HCT116 (cell line): ENCODE measurements around the gene SOWAHC. TPM values are rescaled to one million over a fixed set of nuclear protein-coding genes. Genes with fewer than 3 reads are reported as not detected.

Source experiments
- ATAC-seq: fragments of 200-7000 bp; cut with Tn5 transposase; 2 replicates; pipeline ENCODE4 v1.9.1; 2020; ENCODE audit warnings: mild to moderate bottlenecking, moderate library complexity
- BruUV-seq: library from RNA; stranded (reverse); fragments of 400-500 nt; replicated peaks from 2 replicates; lab custom pipeline; 2021; lab: Mats Ljungman, UMichigan
- CTCF ChIA-PET: fragments of 300-600 bp; sonication (Branson Sonifier 250); formaldehyde crosslinking; loops from one replicate; lab custom pipeline; 2021; ENCODE audit warnings: antibody characterized with exemption; lab: Charles Lee
- POLR2A ChIA-PET: fragments of 300-600, 350-600 bp; sonication (Branson Sonifier 250); formaldehyde crosslinking; loops from one replicate; lab custom pipeline; 2021; ENCODE audit warnings: antibody characterized with exemption; lab: Charles Lee
- RAD21 ChIA-PET, 2 experiments: fragments of 300-600 bp; sonication (Branson Sonifier 250); formaldehyde crosslinking; loops; one replicate each; lab custom pipeline; 2023; ENCODE audit warnings: low total read pairs in 2 of 2; ENCODE audit not compliant: uncharacterized antibody in 2 of 2, unreplicated experiment in 2 of 2, low non-redundant PET in 1 of 2; lab: Charles Lee
- DNase-seq: peaks from one replicate; pipeline ENCODE4 v3.0.0-alpha.2; 2010; ENCODE audit warnings: low read depth, low spot score
- H2AFZ ChIP-seq: fragments of 200-600 bp; shearing (Covaris generic), sonication (generic); 2 replicates; pipeline ENCODE4 v1.6.1; 2017; ENCODE audit warnings: low read depth, mixed run types, mixed read lengths, antibody characterized with exemption, low read length; ENCODE audit not compliant: poor library complexity, severe bottlenecking
- H3K27ac ChIP-seq: 2 replicates; pipeline ENCODE4 v1.5.1; 2012; ENCODE audit warnings: low read depth, low read length
- H3K27me3 ChIP-seq: fragments of 200-600 bp; sonication (generic); 2 replicates; pipeline ENCODE4 v1.6.1; 2016; ENCODE audit warnings: mixed run types, low read length, mixed read lengths; ENCODE audit not compliant: insufficient read depth
- H3K36me3 ChIP-seq, 2 experiments: fragments of 200-500 bp in 1 of 2; fragments of 200-600 bp in 1 of 2; sonication (Bioruptor generic) in 1 of 2; sonication (generic) in 1 of 2; 2 replicates each; pipeline versions ENCODE4 v1.5.1 to v1.6.1; 2014 to 2016; ENCODE audit warnings: low read length in 2 of 2, inconsistent platforms in 1 of 2, mixed read lengths in 1 of 2, mixed run types in 1 of 2; ENCODE audit not compliant: insufficient read depth in 2 of 2, control insufficient read depth in 1 of 2
- H3K4me1 ChIP-seq, 2 experiments: fragments of 200-600 bp in 1 of 2; sonication (generic) in 1 of 2; 2 replicates each; pipeline versions ENCODE4 v1.5.1 to v1.6.1; 2012 to 2017; ENCODE audit warnings: low read length in 2 of 2, inconsistent platforms in 1 of 2, mild to moderate bottlenecking in 1 of 2, mixed read lengths in 1 of 2, mixed run types in 1 of 2, moderate library complexity in 1 of 2; ENCODE audit not compliant: insufficient read depth in 2 of 2, control insufficient read depth in 1 of 2
- H3K4me2 ChIP-seq: fragments of 200-600 bp; sonication (generic); 2 replicates; pipeline ENCODE4 v1.6.1; 2017; ENCODE audit warnings: mixed run types, low read length, mixed read lengths
- H3K4me3 ChIP-seq, 2 experiments: fragments of 200-600 bp in 1 of 2; sonication (generic) in 1 of 2; replicated peaks in 1 of 2; 2 replicates each; pipeline ENCODE4 v1.5.1; 2011 to 2016; ENCODE audit warnings: low read length in 2 of 2, control low read depth in 1 of 2, low read depth in 1 of 2, mild to moderate bottlenecking in 1 of 2, mixed read lengths in 1 of 2, mixed run types in 1 of 2
- H3K79me2 ChIP-seq: fragments of 200-600 bp; sonication (generic); 2 replicates; pipeline ENCODE4 v1.6.1; 2017; ENCODE audit warnings: mild to moderate bottlenecking, mixed run types, low read length, moderate library complexity, mixed read lengths; ENCODE audit not compliant: insufficient read depth
- H3K9ac ChIP-seq: fragments of 200-600 bp; sonication (generic); 2 replicates; pipeline ENCODE4 v1.6.1; 2016; ENCODE audit warnings: low read length, mixed read lengths
- H3K9me2 ChIP-seq: fragments of 200-600 bp; sonication (generic), shearing (Covaris generic); 2 replicates; pipeline ENCODE4 v1.6.1; 2017; ENCODE audit warnings: mixed run types, mild to moderate bottlenecking, moderate library complexity; ENCODE audit not compliant: insufficient read depth
- H3K9me3 ChIP-seq, 2 experiments: fragments of 200-500 bp in 1 of 2; fragments of 200-600 bp in 1 of 2; sonication (Bioruptor generic) in 1 of 2; sonication (generic) in 1 of 2; 2 replicates each; pipeline ENCODE4 v1.6.1; 2014 to 2017; ENCODE audit warnings: low read length in 2 of 2, mixed read lengths in 2 of 2, inconsistent platforms in 1 of 2, low read depth in 1 of 2, mild to moderate bottlenecking in 1 of 2, mixed run types in 1 of 2, moderate library complexity in 1 of 2; ENCODE audit not compliant: control insufficient read depth in 1 of 2, insufficient read depth in 1 of 2
- H4K20me1 ChIP-seq: fragments of 200-600 bp; sonication (generic), shearing (Covaris generic); 2 replicates; pipeline ENCODE4 v1.6.1; 2017; ENCODE audit warnings: mixed run types, mild to moderate bottlenecking, moderate library complexity; ENCODE audit not compliant: insufficient read depth
- ELF1 ChIP-seq: IDR thresholded peaks from 2 replicates; pipeline ENCODE4 v1.6.1; 2012; ENCODE audit warnings: low read depth, borderline replicate concordance
- EZH2phosphoT487 ChIP-seq: fragments of 200-600 bp; IDR thresholded peaks from 2 replicates; pipeline ENCODE4 v1.6.1; 2018; ENCODE audit warnings: antibody characterized with exemption, borderline replicate concordance
- POLR2A ChIP-seq: IDR thresholded peaks from 2 replicates; pipeline ENCODE4 v1.7.0; 2011; ENCODE audit warnings: borderline replicate concordance; ENCODE audit not compliant: insufficient read depth, insufficient read length; ENCODE audit errors: extremely low read depth
- POLR2AphosphoS5 ChIP-seq: IDR thresholded peaks from 2 replicates; pipeline ENCODE4 v1.6.1; 2011; ENCODE audit warnings: mild to moderate bottlenecking, low read depth, low read length, moderate library complexity
- RAD21 ChIP-seq: IDR thresholded peaks from 2 replicates; pipeline ENCODE4 v1.6.1; 2012; ENCODE audit warnings: low read depth, mild to moderate bottlenecking
- SP1 ChIP-seq: IDR thresholded peaks from 2 replicates; pipeline ENCODE4 v1.6.1; 2012; ENCODE audit warnings: low read depth
- YY1 ChIP-seq: IDR thresholded peaks from 2 replicates; pipeline ENCODE4 v1.6.1; 2011; ENCODE audit warnings: low read length, low read depth, moderate library complexity, mild to moderate bottlenecking; ENCODE audit not compliant: insufficient replicate concordance; ENCODE audit errors: extremely low read depth
- intact Hi-C: fragments of 100-400 bp; cut with micrococcal nuclease; formaldehyde crosslinking; loops from 2 replicates; pipeline ENCODE4 v1.10.0; 2022
- total RNA-seq: library from RNA; stranded (reverse); gene quantifications from one replicate; pipeline ENCODE4 v1.2.1, GENCODE V29; 2021; ENCODE audit not compliant: unreplicated experiment
- TF ChIP-seq, protein P1 (sequence below), 3 experiments: fragments of 200-600 bp in 1 of 3; sonication (generic) in 1 of 3; IDR thresholded peaks in 2 of 3; conservative IDR thresholded peaks in 1 of 3; 2 replicates each; pipeline ENCODE4 v1.5.1; 2012 to 2017; ENCODE audit warnings: low read depth in 2 of 3, low read length in 2 of 3, antibody characterized with exemption in 1 of 3, borderline replicate concordance in 1 of 3, control low read depth in 1 of 3, mild to moderate bottlenecking in 1 of 3, mixed read lengths in 1 of 3, mixed run types in 1 of 3, moderate library complexity in 1 of 3; ENCODE audit not compliant: insufficient read depth in 1 of 3
- TF ChIP-seq, protein P2 (sequence below): IDR thresholded peaks from 2 replicates; pipeline ENCODE4 v1.6.1; 2012; ENCODE audit warnings: low read depth
- TF ChIP-seq, protein P3 (sequence below): IDR thresholded peaks from 2 replicates; pipeline ENCODE4 v1.6.1; 2012
- TF ChIP-seq, protein P4 (sequence below): IDR thresholded peaks from 2 replicates; pipeline ENCODE4 v1.6.1; 2012

Gene SOWAHC
- total RNA-seq, 1 experiment from 2014 or later, result 16.6 TPM

DNA sequence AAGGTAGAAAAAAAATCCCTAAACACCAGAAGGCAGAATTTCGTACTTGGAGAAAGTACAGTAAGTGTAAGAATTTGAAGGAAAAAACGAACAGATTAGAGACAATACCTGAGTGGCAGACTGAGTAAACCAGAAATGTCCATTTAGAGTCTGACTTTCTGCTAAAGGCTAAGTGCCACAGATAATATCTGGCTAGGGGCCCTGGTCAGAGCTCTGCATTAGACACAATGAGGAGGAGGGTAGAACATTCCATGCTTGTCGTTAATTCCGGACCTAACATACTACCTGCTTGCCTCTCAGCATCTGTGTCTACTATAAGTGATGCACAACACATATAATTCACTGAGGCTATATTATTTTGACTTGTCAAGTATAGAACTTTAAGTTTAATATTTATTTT, 18.5 kb upstream of the SOWAHC start (continued):
- TF ChIP-seq, protein P1, sequence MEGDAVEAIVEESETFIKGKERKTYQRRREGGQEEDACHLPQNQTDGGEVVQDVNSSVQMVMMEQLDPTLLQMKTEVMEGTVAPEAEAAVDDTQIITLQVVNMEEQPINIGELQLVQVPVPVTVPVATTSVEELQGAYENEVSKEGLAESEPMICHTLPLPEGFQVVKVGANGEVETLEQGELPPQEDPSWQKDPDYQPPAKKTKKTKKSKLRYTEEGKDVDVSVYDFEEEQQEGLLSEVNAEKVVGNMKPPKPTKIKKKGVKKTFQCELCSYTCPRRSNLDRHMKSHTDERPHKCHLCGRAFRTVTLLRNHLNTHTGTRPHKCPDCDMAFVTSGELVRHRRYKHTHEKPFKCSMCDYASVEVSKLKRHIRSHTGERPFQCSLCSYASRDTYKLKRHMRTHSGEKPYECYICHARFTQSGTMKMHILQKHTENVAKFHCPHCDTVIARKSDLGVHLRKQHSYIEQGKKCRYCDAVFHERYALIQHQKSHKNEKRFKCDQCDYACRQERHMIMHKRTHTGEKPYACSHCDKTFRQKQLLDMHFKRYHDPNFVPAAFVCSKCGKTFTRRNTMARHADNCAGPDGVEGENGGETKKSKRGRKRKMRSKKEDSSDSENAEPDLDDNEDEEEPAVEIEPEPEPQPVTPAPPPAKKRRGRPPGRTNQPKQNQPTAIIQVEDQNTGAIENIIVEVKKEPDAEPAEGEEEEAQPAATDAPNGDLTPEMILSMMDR (IDR thresholded peaks at IDR 0.05 in 2 of 3, conservative IDR thresholded peaks at IDR 0.05 in 1 of 3; ENCODE audit: borderline replicate concordance in 1 of 3, insufficient read depth in 1 of 3, low read depth in 2 of 3, low read length in 2 of 3), result no peak
- TF ChIP-seq, protein P2, sequence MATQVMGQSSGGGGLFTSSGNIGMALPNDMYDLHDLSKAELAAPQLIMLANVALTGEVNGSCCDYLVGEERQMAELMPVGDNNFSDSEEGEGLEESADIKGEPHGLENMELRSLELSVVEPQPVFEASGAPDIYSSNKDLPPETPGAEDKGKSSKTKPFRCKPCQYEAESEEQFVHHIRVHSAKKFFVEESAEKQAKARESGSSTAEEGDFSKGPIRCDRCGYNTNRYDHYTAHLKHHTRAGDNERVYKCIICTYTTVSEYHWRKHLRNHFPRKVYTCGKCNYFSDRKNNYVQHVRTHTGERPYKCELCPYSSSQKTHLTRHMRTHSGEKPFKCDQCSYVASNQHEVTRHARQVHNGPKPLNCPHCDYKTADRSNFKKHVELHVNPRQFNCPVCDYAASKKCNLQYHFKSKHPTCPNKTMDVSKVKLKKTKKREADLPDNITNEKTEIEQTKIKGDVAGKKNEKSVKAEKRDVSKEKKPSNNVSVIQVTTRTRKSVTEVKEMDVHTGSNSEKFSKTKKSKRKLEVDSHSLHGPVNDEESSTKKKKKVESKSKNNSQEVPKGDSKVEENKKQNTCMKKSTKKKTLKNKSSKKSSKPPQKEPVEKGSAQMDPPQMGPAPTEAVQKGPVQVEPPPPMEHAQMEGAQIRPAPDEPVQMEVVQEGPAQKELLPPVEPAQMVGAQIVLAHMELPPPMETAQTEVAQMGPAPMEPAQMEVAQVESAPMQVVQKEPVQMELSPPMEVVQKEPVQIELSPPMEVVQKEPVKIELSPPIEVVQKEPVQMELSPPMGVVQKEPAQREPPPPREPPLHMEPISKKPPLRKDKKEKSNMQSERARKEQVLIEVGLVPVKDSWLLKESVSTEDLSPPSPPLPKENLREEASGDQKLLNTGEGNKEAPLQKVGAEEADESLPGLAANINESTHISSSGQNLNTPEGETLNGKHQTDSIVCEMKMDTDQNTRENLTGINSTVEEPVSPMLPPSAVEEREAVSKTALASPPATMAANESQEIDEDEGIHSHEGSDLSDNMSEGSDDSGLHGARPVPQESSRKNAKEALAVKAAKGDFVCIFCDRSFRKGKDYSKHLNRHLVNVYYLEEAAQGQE, result no peak
- TF ChIP-seq, all 23 proteins: peak for 0

DNA sequence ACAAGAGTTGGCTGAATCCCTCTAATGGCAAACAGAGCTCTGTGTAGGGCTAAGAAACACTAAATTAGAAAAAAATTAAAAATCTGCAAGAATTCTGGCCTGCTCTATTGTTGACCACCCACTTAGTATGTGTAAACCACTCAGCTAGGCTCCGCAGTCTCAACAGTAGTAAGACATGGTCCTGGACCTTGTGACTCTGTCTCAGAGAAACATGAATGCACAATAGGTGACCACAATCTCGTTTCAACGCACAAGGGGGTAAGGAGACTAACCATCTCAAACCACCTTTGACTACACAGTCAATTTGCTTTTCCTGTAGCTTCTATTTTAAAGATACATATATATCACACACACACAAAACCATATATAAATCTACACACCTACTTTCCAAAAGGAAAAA, 16.9 kb upstream of the SOWAHC start:
- H3K27me3 ChIP-seq, result no peaks in the 10 kb centered on the region
- peaks cover 4% of the 10 kb centered on the region; the same call in 1 of the 2 replicates for H4K20me1 ChIP-seq
- no peak overlapping the region for H3K27ac ChIP-seq
- no peak overlapping the region for H2AFZ ChIP-seq
- ChIA-PET CTCF (no interaction called here), RAD21 (no interaction called here), POLR2A (no interaction called here)
- H3K4me2 ChIP-seq, result no peak overlapping the region
- H3K36me3 ChIP-seq, result peaks cover 0 to 2% of the 10 kb centered on the region in 2 experiments; a peak in 2 of 4 replicates
- no peak overlapping the region for H3K9ac ChIP-seq
- no TSS peak for BruUV-seq
- intact Hi-C loops, result loop anchor here (5.0 kb wide), 1 partner anchor 35 kb away; no protein-coding TSS in a partner anchor
- ATAC-seq (no peak), DNase-seq (no peak)
- H3K9me2 ChIP-seq, result no peaks in the 10 kb centered on the region
- no peak overlapping the region for H3K4me3 ChIP-seq
- no peaks in the 10 kb centered on the region for H3K4me1 ChIP-seq
- no peaks in the 10 kb centered on the region for H3K9me3 ChIP-seq
- H3K79me2 ChIP-seq, result peaks cover 98% of the 10 kb centered on the region
- TF ChIP-seq SP1, result no peak
- no peak for TF ChIP-seq POLR2A
- no peak for TF ChIP-seq YY1
- TF ChIP-seq, protein P2, result no peak
- TF ChIP-seq ELF1, result no peak
- TF ChIP-seq, protein P3, sequence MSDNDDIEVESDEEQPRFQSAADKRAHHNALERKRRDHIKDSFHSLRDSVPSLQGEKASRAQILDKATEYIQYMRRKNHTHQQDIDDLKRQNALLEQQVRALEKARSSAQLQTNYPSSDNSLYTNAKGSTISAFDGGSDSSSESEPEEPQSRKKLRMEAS, result no peak
- TF ChIP-seq RAD21, result no peak
- no peak for TF ChIP-seq POLR2AphosphoS5
- no peak for TF ChIP-seq EZH2phosphoT487
- TF ChIP-seq, protein P4, sequence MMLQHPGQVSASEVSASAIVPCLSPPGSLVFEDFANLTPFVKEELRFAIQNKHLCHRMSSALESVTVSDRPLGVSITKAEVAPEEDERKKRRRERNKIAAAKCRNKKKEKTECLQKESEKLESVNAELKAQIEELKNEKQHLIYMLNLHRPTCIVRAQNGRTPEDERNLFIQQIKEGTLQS, result no peak
- TF ChIP-seq, protein P1 (IDR thresholded peaks at IDR 0.05 in 2 of 3, conservative IDR thresholded peaks at IDR 0.05 in 1 of 3; ENCODE audit: borderline replicate concordance in 1 of 3, insufficient read depth in 1 of 3, low read depth in 2 of 3, low read length in 2 of 3), result no peak
